ENCODE measurements around the gene TIPARP.

The TIPARP gene

GRCh38 chr3:156747046-156747445 lies 72.7 kb downstream of the TIPARP start:
- no peak overlapping the region for H3K27ac ChIP-seq
- TF ChIP-seq, protein P1, sequence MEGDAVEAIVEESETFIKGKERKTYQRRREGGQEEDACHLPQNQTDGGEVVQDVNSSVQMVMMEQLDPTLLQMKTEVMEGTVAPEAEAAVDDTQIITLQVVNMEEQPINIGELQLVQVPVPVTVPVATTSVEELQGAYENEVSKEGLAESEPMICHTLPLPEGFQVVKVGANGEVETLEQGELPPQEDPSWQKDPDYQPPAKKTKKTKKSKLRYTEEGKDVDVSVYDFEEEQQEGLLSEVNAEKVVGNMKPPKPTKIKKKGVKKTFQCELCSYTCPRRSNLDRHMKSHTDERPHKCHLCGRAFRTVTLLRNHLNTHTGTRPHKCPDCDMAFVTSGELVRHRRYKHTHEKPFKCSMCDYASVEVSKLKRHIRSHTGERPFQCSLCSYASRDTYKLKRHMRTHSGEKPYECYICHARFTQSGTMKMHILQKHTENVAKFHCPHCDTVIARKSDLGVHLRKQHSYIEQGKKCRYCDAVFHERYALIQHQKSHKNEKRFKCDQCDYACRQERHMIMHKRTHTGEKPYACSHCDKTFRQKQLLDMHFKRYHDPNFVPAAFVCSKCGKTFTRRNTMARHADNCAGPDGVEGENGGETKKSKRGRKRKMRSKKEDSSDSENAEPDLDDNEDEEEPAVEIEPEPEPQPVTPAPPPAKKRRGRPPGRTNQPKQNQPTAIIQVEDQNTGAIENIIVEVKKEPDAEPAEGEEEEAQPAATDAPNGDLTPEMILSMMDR (conservative IDR thresholded peaks at IDR 0.05), result no peak

DNA sequence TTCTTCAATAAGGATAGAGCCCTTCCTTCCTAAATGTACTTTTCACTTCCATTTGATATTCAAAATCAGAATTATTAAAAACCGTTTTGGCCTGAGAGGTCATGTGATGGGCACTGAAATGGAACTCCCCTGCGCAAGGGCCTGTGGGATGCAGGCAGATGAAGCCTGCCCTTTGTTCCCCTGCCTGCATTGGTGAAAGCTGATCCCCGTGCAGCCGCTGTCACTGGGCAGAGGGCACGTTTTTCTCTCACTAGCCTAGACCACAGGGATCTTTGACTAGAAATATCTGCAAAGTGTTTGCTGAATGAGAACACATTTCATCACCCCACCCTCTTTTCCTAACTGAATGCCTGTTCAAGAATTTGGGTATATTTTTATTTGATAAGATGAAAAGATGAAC lies 74.9 kb downstream of the TIPARP start:
- TF ChIP-seq, protein P1 (conservative IDR thresholded peaks at IDR 0.05), result no peak

DNA sequence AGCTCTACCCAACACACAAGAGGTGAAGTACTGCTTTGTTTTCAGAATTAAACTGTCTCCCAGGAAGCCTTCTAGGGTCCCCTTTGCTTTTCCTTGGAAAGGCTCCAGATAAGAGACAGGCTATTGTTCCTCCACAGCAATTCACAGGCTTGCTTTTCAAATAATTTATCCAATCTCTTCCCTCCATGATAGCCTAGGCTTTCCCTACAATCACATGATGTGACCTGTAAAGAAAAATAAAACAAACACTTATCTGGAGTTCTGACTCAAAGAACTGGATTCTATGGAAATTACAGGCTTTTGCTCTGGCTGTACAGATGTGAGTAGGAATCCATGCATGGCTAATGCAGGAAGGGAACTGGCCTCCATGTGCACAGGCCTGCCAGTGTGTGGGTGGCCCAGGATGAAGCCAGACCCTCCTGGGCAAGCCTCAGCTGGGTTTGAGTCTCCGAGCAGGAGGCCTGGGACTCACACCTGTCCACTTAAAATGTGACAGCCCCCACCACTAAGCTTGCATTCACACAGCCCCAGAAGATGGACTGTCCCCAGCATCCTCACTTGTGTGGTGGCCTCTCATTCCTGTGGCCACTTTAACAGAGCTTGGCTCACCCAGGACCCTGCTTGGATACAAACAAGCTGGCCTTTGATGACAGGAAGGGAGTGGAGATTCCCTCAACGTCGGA lies 75.9 kb downstream of the TIPARP start:
- H3K27ac ChIP-seq, result no peak overlapping the region

More for the DNA sequence above, 74.9 kb downstream of the TIPARP start:
- H3K27ac ChIP-seq, result no peak overlapping the region

GRCh38 chr3:156750874-156751245 lies 76.5 kb downstream of the TIPARP start:
- H3K27ac ChIP-seq, result no peak overlapping the region
- TF ChIP-seq, protein P1 (conservative IDR thresholded peaks at IDR 0.05), result no peak

More for the DNA sequence above, 75.9 kb downstream of the TIPARP start:
- TF ChIP-seq, protein P1 (conservative IDR thresholded peaks at IDR 0.05), result no peak

- H3K27ac ChIP-seq, result peak overlapping the region; percentile 33; the same call in 1 of the 2 replicates
- TF ChIP-seq, protein P1 (conservative IDR thresholded peaks at IDR 0.05), result no peak
These were observed 77.2 kb downstream of the TIPARP start for GRCh38 chr3:156751461-156752025.

Measured in VCaP (cell line).